Measurements from ENCODE around the gene BRK1. TPM values are rescaled to one million over a fixed set of nuclear protein-coding genes. Genes with fewer than 3 reads are reported as not detected.
"Not testable (repeated sequence)": the region's sequence is repeated elsewhere in the genome, so short reads cannot be mapped to it uniquely, and the experiment has no call there.

Gene BRK1
- total RNA-seq, 5 donors from 2014 or later (not counting 1 experiment from before 2014, with no cell fraction given), result 53.9 to 74.9 (median 60.9) TPM

DNA sequence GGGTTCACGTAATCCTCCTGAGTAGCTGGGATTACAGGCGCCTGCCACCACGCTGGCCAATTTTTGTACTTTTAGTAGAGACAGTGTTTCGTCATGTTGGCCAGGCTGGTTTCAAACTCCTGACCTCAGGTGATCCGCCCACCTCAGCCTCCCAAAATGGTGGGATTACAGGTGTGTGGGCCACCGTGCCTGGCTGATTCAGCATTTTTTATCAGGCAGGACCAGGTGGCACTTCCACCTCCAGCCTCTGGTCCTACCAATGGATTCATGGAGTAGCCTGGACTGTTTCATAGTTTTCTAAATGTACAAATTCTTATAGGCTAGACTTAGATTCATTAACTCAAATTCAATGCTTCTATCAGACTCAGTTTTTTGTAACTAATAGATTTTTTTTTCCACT lies 35.5 kb downstream of the BRK1 start:
- Mint-ChIP-seq H3K4me1 (peaks cover 7 to 17% (median 15%) of the 10 kb centered on the region in 3 donors), H3K4me3 (no peak overlapping the region), H3K36me3 (peaks cover 46% of the 10 kb centered on the region), H3K27me3 (no peaks in the 10 kb centered on the region), H3K9me3 (no peaks in the 10 kb centered on the region), H3K27ac (no peak overlapping the region)
- POLR2A ChIA-PET, result interaction anchor here in 1 of 2 donors (0.8 kb wide), 1 partner anchor 16 kb away, joined by 3 read pairs; no protein-coding TSS in a partner anchor
- no peak overlapping the region for H3K27ac ChIP-seq (ENCODE audit: low read length)
- no CpG with 5 or more reads among the region's 6 CpGs for WGBS (ENCODE audit: insufficient coverage)
- H3K36me3 ChIP-seq (ENCODE audit: control insufficient read depth in 2 of 2, extremely low read depth in 1 of 2, insufficient read depth in 1 of 2, low read length in 1 of 2), result peaks cover 3 to 58% of the 10 kb centered on the region in 2 donors
- DNase-seq, result no peak
- CTCF ChIA-PET, result interaction anchor here (0.5 to 1.5 kb wide), 3 partner anchors 9 to 28 kb away, joined by 3 to 6 read pairs (median 4); partner anchors contain the start of gene IRAK2 (in 1 of the 2)
- peaks cover 0 to 8% of the 10 kb centered on the region in 2 experiments for H3K4me1 ChIP-seq (ENCODE audit: control insufficient read depth in 1 of 2, extremely low read depth in 1 of 2, insufficient read depth in 2 of 2, low read length in 2 of 2)
- no peaks in the 10 kb centered on the region for H3K9me3 ChIP-seq
- no peak overlapping the region for H3K4me3 ChIP-seq (ENCODE audit: control insufficient read depth in 1 of 2, extremely low read depth in 1 of 2, low read length in 1 of 2)
- ATAC-seq (replicated peaks in 1 of 4), result no peak
- H3K27me3 ChIP-seq (replicated peaks in 1 of 2; ENCODE audit: control insufficient read depth in 2 of 2, extremely low read depth in 1 of 2, insufficient read depth in 2 of 2, low read length in 1 of 2), result no peaks in the 10 kb centered on the region

DNA sequence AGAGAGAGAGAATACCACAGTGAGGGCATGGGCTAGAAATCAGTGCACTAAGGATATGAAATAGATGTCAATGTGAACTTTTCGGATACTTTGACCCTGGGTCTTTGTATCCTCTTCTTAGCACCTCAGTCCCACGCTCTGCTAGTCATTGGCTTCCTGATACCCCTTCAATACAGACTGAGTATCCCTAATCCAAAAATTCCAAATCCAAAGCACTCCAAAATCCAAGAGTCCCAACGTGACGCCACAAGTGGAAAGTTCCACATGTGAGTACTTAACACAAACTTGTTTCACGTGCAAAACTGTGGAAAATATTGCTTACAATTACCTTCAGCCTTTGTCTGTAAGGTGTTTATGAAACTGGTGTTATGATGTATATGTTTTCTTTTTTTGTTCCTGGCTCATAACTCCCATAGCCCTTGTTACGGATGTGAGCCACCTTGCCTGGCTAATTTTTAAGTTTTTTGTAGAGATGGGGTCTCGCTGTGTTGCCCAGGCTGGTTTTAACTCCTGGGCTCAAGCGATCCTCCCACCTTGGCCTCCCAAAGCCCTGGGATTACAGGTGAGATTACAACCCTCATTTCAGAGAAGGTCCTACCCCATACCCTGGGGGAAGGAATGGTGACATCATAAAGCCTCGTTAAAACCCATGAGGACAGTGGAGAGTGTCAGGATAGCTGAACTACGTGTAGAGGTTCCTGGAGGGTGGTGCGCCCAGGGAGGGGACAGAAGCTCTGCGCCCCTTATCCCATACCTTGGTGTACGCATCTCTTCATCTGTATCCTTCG lies 39.1 kb downstream of the BRK1 start:
- H3K27ac ChIP-seq (ENCODE audit: low read length), result no peak overlapping the region
- H3K4me3 Mint-ChIP-seq, result no peak overlapping the region
- no peak overlapping the region for H3K4me3 ChIP-seq (ENCODE audit: control insufficient read depth in 1 of 2, extremely low read depth in 1 of 2, low read length in 1 of 2)
- 80% methylated on average over 1 of the region's 14 CpGs for WGBS (ENCODE audit: insufficient coverage)
- peak overlapping the region in 1 of 2 donors; percentile 55 for H3K27ac Mint-ChIP-seq
- peaks cover 35% of the 10 kb centered on the region for H3K36me3 Mint-ChIP-seq
- ATAC-seq (replicated peaks in 1 of 4), result no peak
- ChIA-PET CTCF (no interaction called here), POLR2A (interaction anchor here in 1 of 2 donors (0.7 kb wide), 1 partner anchor 107 kb away, joined by 4 read pairs; no protein-coding TSS in a partner anchor)
- no peaks in the 10 kb centered on the region for H3K27me3 ChIP-seq (replicated peaks in 1 of 2; ENCODE audit: control insufficient read depth in 2 of 2, extremely low read depth in 1 of 2, insufficient read depth in 2 of 2, low read length in 1 of 2)
- no peaks in the 10 kb centered on the region for H3K9me3 Mint-ChIP-seq
- no peaks in the 10 kb centered on the region for H3K4me1 ChIP-seq (ENCODE audit: control insufficient read depth in 1 of 2, extremely low read depth in 1 of 2, insufficient read depth in 2 of 2, low read length in 2 of 2)
- no peak for DNase-seq
- H3K9me3 ChIP-seq, result no peaks in the 10 kb centered on the region
- H3K4me1 Mint-ChIP-seq, result peaks cover 0 to 2% (median 1%) of the 10 kb centered on the region in 3 donors
- H3K36me3 ChIP-seq (ENCODE audit: control insufficient read depth in 2 of 2, extremely low read depth in 1 of 2, insufficient read depth in 1 of 2, low read length in 1 of 2), result peaks cover 2 to 40% of the 10 kb centered on the region in 2 donors
- H3K27me3 Mint-ChIP-seq, result no peaks in the 10 kb centered on the region

DNA sequence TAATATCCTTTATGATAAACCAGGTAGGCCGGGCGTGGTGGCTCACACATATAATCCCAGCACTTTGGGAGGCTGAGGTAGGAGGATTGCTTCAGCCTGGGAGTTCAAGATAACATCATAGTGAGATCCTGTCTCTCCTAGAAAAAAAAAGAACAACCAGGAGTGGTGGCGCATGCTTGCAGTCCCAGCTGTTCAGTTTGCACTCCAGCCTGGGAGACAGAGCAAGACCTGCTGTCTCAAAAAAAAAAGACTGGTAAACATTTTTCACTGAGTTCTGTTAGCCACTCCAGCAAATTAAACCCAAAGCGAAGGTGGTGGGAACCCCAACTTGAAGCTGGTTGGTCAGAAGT lies 39.6 kb downstream of the BRK1 start:
- CTCF ChIA-PET, result interaction anchor here in 1 of 2 donors (1.1 kb wide), 1 partner anchor 28 kb away, joined by 3 read pairs; no protein-coding TSS in a partner anchor
- H3K4me1 ChIP-seq (ENCODE audit: control insufficient read depth in 1 of 2, extremely low read depth in 1 of 2, insufficient read depth in 2 of 2, low read length in 2 of 2), result no peaks in the 10 kb centered on the region
- no peak overlapping the region for H3K4me3 Mint-ChIP-seq
- H3K9me3 ChIP-seq, result no peaks in the 10 kb centered on the region
- H3K9me3 Mint-ChIP-seq, result no peaks in the 10 kb centered on the region
- ATAC-seq (replicated peaks in 1 of 4) (no peak), DNase-seq (no peak)
- no peaks in the 10 kb centered on the region for H3K27me3 ChIP-seq (replicated peaks in 1 of 2; ENCODE audit: control insufficient read depth in 2 of 2, extremely low read depth in 1 of 2, insufficient read depth in 2 of 2, low read length in 1 of 2)
- POLR2A ChIA-PET, result interaction anchor here in 1 of 2 donors (0.7 kb wide), 1 partner anchor 107 kb away, joined by 4 read pairs; no protein-coding TSS in a partner anchor
- no peaks in the 10 kb centered on the region for H3K27me3 Mint-ChIP-seq
- H3K27ac ChIP-seq (ENCODE audit: low read length), result no peak overlapping the region
- no peak overlapping the region for H3K27ac Mint-ChIP-seq
- no peak overlapping the region for H3K4me3 ChIP-seq (ENCODE audit: control insufficient read depth in 1 of 2, extremely low read depth in 1 of 2, low read length in 1 of 2)
- peaks cover 0 to 34% of the 10 kb centered on the region in 2 donors for H3K36me3 ChIP-seq (ENCODE audit: control insufficient read depth in 2 of 2, extremely low read depth in 1 of 2, insufficient read depth in 1 of 2, low read length in 1 of 2)
- H3K36me3 Mint-ChIP-seq, result peaks cover 29% of the 10 kb centered on the region
- H3K4me1 Mint-ChIP-seq, result peaks cover 0 to 1% (median 0%) of the 10 kb centered on the region in 3 donors
- 91% methylated on average over 1 of the region's 4 CpGs for WGBS (ENCODE audit: insufficient coverage)

DNA sequence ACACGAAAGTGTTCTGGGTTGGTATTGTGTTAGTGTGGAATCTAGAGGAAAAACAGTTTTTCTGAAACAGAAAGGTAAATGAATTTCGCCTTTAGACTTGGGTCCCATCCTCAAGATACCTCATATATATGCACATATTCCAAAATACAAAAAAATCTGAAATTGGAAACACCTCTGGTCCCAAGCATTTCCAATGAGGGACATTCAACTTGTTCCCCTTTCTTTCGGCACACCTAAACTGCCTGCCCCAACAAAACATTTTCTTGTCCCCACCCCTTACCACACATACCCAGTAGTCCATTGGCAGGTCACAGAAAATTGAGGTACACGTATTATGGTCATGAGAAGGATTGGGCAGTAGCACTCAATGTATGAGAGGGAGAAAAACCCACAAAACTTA lies 40.2 kb downstream of the BRK1 start:
- no peak for DNase-seq
- H3K4me3 Mint-ChIP-seq, result no peak overlapping the region
- CTCF ChIA-PET, result interaction anchor here in 1 of 2 donors (1.1 kb wide), 1 partner anchor 28 kb away, joined by 3 read pairs; no protein-coding TSS in a partner anchor
- H3K36me3 ChIP-seq (ENCODE audit: control insufficient read depth in 2 of 2, extremely low read depth in 1 of 2, insufficient read depth in 1 of 2, low read length in 1 of 2), result peaks cover 0 to 29% of the 10 kb centered on the region in 2 donors
- H3K9me3 ChIP-seq, result no peaks in the 10 kb centered on the region
- H3K36me3 Mint-ChIP-seq, result peaks cover 23% of the 10 kb centered on the region
- WGBS (ENCODE audit: insufficient coverage), result no CpG with 5 or more reads among the region's 4 CpGs
- H3K27me3 Mint-ChIP-seq, result no peaks in the 10 kb centered on the region
- no peak overlapping the region for H3K27ac ChIP-seq (ENCODE audit: low read length)
- H3K27me3 ChIP-seq (replicated peaks in 1 of 2; ENCODE audit: control insufficient read depth in 2 of 2, extremely low read depth in 1 of 2, insufficient read depth in 2 of 2, low read length in 1 of 2), result no peaks in the 10 kb centered on the region
- POLR2A ChIA-PET, result interaction anchor here in 1 of 2 donors (0.7 kb wide), 1 partner anchor 191 kb away, joined by 6 read pairs; no protein-coding TSS in a partner anchor
- no peak for ATAC-seq (replicated peaks in 1 of 4)
- no peaks in the 10 kb centered on the region for H3K9me3 Mint-ChIP-seq
- H3K4me1 Mint-ChIP-seq, result peaks cover 0 to 1% (median 0%) of the 10 kb centered on the region in 3 donors
- peak overlapping the region; percentile 6 to 11 for H3K27ac Mint-ChIP-seq
- no peak overlapping the region for H3K4me3 ChIP-seq (ENCODE audit: control insufficient read depth in 1 of 2, extremely low read depth in 1 of 2, low read length in 1 of 2)
- H3K4me1 ChIP-seq (ENCODE audit: control insufficient read depth in 1 of 2, extremely low read depth in 1 of 2, insufficient read depth in 2 of 2, low read length in 2 of 2), result no peaks in the 10 kb centered on the region

DNA sequence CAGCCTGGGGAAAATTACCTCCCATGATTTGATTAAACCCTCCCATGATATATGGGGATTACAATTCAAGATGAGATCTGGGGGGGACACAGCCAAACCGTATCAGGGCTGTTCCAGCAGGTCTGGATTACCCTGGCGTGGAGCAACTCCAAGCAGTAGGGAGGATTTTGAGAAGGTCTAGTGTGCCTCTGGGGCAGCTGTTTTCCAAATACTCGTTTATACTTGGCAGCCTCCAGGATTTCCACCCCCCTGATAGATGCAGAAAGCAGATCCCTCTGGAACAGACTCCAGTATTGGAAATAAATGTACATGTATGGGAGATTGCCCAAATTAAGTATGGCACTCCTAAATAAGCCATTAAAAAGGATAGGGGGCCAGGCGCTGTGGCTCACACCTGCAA lies 41.6 kb downstream of the BRK1 start:
- no CpG with 5 or more reads among the region's 4 CpGs for WGBS (ENCODE audit: insufficient coverage)
- no peak overlapping the region for H3K27ac ChIP-seq (ENCODE audit: low read length)
- Mint-ChIP-seq H3K9me3 (no peaks in the 10 kb centered on the region), H3K4me3 (no peak overlapping the region), H3K27ac (peak overlapping the region in 1 of 2 donors; percentile 39), H3K4me1 (no peaks in the 10 kb centered on the region), H3K27me3 (no peaks in the 10 kb centered on the region), H3K36me3 (peaks cover 12% of the 10 kb centered on the region)
- ChIA-PET CTCF (no interaction called here), POLR2A (interaction anchor here in 1 of 2 donors (0.6 kb wide), 1 partner anchor 107 kb away, joined by 4 read pairs; no protein-coding TSS in a partner anchor)
- no peaks in the 10 kb centered on the region for H3K4me1 ChIP-seq (ENCODE audit: control insufficient read depth in 1 of 2, extremely low read depth in 1 of 2, insufficient read depth in 2 of 2, low read length in 2 of 2)
- no peaks in the 10 kb centered on the region for H3K27me3 ChIP-seq (replicated peaks in 1 of 2; ENCODE audit: control insufficient read depth in 2 of 2, extremely low read depth in 1 of 2, insufficient read depth in 2 of 2, low read length in 1 of 2)
- no peak overlapping the region for H3K4me3 ChIP-seq (ENCODE audit: control insufficient read depth in 1 of 2, extremely low read depth in 1 of 2, low read length in 1 of 2)
- ATAC-seq (replicated peaks in 1 of 4), result no peak
- DNase-seq, result no peak
- H3K36me3 ChIP-seq (ENCODE audit: control insufficient read depth in 2 of 2, extremely low read depth in 1 of 2, insufficient read depth in 1 of 2, low read length in 1 of 2), result peaks cover 0 to 17% of the 10 kb centered on the region in 2 donors
- H3K9me3 ChIP-seq, result no peaks in the 10 kb centered on the region

DNA sequence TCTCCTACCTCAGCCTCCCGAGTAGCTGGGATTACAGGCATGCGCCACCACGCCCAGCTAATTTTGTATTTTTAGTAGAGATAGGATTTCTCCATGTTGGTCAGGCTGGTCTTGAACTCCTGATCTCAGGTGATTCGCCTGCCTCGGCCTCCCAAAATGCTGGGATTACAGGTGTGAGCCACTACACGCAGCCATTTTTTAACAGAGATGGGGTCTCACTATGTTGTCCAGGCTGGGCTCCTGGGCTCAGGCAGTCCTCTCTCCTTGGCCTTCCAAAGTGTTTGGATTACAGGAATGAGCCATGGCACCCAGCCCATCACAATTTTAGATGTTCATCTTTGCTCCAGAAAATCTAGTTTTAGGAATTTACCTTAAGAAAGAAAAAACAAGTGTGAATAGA lies 43.1 kb downstream of the BRK1 start:
- ATAC-seq (replicated peaks in 1 of 4); POLR2A ChIA-PET; CTCF ChIA-PET; H3K4me1 ChIP-seq (ENCODE audit: control insufficient read depth in 1 of 2, extremely low read depth in 1 of 2, insufficient read depth in 2 of 2, low read length in 2 of 2); H3K27ac ChIP-seq (ENCODE audit: low read length); H3K27me3 ChIP-seq (replicated peaks in 1 of 2; ENCODE audit: control insufficient read depth in 2 of 2, extremely low read depth in 1 of 2, insufficient read depth in 2 of 2, low read length in 1 of 2); H3K4me3 ChIP-seq (ENCODE audit: control insufficient read depth in 1 of 2, extremely low read depth in 1 of 2, low read length in 1 of 2); H3K4me3 Mint-ChIP-seq; DNase-seq; H3K9me3 Mint-ChIP-seq; H3K4me1 Mint-ChIP-seq; H3K36me3 Mint-ChIP-seq; H3K9me3 ChIP-seq; H3K27me3 Mint-ChIP-seq; H3K27ac Mint-ChIP-seq: not testable (repeated sequence)
- H3K36me3 ChIP-seq (ENCODE audit: control insufficient read depth in 2 of 2, extremely low read depth in 1 of 2, insufficient read depth in 1 of 2, low read length in 1 of 2), result peaks cover 0 to 12% of the 10 kb centered on the region in 2 donors
- WGBS (ENCODE audit: insufficient coverage), result 100% methylated on average over 3 of the region's 6 CpGs

Data from T-cell (primary cell).